NCI-H128 (cell line): Measurements from ENCODE around the gene GRM4.
A peak's percentile ranks its signal among the peaks of the same experiment; 100 is the strongest.

Experiments used
- DNase-seq: peaks from one replicate; lab custom pipeline; 2025; ENCODE audit not compliant: unreplicated experiment; lab: John Stamatoyannopoulos, UW

GRM4 gene

GRCh38 chr6:33999567-33999966, 146.3 kb downstream of the GRM4 start:
- no peak for DNase-seq

DNA sequence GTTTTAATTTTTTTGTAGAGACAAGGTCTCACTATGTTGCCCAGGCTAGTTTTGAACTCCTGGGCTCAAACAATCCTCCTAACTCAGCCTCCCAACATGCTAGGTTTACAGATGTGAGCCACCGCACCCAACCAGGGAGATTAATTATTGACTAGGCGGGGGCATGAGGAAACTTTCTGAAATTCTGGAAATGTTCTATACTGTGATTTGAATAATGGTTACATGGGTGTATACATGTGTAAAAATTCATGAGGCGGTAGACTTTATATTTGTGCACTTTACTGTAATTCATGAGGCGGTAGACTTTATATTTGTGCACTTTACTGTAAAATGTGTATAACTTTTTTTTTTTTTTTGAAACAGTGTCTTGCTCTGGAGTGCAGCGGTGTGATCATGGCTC, 147.2 kb downstream of the GRM4 start:
- no peak for DNase-seq

DNA sequence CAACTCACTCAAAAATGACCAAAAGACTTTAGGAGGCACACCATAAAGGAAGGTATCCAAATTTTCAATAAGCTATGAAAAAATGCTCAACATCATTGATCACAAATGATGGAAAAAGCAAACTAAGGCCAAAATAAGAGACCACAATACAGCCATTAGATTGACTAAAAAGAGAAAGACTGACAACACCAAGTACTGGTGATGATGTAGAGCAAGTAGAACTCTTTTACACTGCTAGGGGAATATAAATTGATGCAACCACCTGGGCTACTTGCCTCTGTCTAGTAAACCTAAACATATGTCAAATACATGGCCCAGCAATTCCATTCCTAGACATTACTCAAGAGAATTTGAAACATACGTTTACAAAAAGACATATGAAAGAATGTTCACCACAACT, 148.6 kb downstream of the GRM4 start:
- no peak for DNase-seq

DNA sequence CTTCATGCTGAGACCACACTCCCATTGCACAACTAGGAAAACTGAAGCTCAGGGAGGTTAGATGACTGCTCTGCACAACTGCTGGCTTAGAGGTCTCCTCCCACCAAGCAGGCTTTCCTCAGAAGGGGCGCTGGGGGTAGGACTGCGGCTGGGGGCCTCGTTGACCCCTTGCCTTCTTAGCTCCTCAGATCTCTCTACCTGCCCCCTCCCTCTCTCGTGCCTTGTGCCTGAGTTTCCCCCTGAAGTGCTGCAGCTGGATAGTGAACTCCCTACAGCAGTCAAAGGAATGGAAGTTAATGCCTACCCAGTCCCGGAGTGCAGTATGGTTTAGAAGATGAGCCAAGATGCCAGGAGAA, 149.8 kb downstream of the GRM4 start:
- no peak for DNase-seq

DNA sequence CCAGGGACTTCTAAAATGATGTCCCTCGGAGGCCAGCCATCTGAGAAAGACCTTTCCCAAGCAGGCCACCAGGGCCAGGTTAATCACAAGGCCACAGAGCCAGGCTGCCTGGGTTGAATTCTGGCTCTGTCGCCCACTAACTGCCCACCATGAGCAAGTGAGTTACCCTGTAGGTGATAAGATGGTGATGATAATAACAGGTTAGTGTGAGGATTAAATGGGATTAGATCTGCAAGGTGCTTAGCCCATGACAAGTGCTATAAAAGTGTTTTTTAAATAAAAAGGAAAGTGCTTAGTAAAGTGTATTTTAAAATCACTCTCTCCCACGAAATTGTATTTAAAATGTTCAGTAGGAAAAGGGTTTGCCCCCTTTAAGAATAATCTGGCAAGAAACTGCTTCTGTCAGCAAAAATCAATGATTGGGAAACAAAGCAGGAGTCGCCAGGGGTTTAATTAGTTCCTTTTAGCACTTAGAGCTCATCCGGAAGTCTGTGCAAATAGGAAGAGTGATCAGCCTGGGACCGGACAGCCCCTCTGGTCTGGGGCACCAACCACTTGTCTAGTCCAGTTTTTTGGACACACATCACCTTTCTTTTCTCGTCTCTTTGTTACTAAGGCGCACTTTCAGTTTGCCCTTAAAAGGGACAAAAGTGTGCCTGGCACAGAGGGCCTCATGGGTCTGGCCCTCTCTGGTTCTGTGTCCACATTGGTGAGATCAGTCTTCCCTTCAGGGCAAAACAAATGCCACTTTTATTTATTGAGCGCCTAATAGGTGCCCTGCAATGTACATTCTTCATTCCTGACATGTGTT, 150.4 kb downstream of the GRM4 start:
- DNase-seq = no peak

- no peak for DNase-seq
Measured at GRCh38 chr6:33994472-33995308, 151.2 kb downstream of the GRM4 start.

DNA sequence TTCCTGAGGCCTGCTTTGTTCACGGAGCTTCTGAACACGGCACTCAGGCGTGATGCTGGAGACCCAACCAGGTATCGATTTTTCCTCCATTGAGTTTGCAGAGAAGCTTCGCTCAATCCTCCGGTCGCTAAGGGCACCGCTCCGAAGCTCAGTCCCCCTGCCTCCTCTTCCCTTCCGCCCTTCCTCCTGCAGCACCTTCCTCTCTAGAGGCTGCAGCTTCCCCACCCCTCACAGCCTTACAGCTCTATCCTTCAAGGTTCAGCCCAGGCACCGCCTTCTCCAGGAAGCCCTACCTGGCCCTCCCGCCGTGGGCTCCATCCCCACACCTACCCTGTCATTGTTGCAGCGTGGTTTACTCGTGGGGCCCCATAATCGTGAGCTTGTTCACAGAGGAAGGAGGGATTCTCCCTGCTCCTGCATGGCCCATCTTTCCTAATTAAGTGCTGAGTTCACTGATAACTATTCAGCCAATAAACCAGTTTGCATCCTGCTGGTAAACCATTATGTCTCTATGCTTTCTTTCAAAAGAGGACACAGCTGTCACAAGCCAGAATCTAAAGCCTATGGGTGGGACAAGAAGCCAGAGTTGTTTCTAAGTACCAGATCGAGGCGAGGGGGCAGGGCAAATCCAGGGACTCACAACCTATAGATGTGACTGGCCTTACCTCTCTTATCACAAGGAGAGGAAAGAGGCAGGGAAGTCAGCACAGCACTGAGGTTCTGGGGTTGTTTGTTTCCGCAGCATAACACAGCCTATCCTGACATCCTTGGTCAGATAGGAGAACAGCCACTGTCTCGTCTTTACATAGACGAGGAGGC, 152.0 kb downstream of the GRM4 start:
- DNase-seq = no peak

- no peak for DNase-seq
Measured at GRCh38 chr6:33993091-33993490, 152.8 kb downstream of the GRM4 start.

DNA sequence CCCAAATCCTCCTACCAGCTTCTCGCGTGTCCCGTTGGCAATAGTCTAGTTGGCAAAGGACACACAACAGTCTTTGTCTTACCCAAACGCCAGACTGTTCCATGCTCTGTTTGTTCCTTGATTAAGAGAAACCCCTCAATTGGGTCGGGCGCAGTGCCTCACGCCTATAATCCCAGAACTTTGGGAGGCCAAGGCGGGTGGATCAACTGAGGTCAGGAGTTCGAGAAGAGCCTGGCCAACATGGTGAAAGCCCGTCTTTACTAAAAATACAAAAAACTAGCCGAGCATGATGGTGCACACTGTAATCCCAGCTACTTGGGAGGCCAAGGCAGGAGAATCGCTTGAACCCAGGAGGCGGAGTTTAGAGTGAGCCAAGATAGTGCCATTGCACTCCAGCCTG, 153.7 kb downstream of the GRM4 start:
- DNase-seq = no peak

DNA sequence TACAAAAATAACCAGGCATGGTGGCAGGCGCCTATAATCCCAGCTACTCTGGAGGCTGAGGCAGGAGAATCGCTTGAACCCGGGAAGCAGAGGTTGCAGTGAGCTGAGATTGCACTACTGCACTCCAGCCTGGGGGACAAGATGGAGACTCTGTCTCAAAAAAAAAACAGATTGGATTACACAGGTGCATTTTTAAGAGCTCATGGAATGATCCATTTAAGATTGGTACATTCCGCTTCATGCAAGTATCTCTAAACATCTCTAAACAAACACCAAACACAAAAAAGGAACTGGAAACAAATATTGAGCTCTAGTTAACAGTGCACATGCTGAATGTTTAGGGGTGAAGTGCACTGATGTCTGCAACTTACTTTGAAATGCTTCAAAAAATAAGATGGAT, 154.3 kb downstream of the GRM4 start:
- DNase-seq = no peak

- no peak for DNase-seq
Measured at GRCh38 chr6:33990061-33990541, 155.8 kb downstream of the GRM4 start.

DNA sequence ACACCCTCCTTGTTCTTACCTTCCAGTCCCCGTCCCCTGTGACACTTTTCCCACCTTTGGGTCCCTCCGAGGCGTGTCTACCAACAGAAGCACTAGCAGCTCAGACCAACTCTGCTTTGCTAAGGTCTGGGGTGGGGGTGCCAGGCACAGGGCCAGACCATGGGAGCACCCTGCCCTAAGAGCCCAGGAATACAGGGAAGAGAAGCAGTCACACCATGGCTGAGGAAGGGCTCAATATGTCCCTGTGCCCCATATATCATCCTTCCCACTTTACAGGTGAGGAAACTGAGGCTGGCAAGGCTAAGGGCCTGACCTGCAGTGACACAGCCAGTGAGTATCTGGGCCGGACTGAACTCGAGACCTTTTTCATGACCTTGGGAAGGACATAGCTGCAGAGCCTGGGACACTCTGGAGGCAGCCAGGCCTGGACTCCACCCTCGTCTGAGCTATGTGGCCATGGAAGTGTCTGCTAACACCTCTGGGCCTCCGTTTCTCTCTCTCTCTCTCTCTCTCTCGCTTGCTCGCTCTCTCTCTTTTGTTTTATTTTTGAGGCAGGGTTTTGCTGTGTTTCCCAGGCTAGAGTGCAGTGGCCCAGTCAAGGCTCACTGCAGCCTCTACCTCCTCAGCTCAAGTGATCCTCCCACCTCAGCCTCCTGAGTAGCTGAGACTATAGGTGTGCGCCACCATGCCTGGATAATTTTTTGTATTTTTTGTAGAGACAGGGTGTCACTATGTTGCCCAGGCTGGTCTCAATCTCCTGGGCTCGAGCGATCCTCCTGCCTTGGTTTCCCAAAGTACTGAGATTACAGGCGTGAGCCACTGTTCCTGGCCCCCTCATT, 156.7 kb downstream of the GRM4 start:
- no peak for DNase-seq

GRCh38 chr6:33988121-33989015, 157.5 kb downstream of the GRM4 start:
- peak; percentile 62 for DNase-seq

GRCh38 chr6:33987531-33988021, 158.3 kb downstream of the GRM4 start:
- no peak for DNase-seq

GRCh38 chr6:33985947-33986346, 159.9 kb downstream of the GRM4 start:
- DNase-seq = no peak

GRCh38 chr6:33985313-33985751, 160.6 kb downstream of the GRM4 start:
- DNase-seq = no peak

DNA sequence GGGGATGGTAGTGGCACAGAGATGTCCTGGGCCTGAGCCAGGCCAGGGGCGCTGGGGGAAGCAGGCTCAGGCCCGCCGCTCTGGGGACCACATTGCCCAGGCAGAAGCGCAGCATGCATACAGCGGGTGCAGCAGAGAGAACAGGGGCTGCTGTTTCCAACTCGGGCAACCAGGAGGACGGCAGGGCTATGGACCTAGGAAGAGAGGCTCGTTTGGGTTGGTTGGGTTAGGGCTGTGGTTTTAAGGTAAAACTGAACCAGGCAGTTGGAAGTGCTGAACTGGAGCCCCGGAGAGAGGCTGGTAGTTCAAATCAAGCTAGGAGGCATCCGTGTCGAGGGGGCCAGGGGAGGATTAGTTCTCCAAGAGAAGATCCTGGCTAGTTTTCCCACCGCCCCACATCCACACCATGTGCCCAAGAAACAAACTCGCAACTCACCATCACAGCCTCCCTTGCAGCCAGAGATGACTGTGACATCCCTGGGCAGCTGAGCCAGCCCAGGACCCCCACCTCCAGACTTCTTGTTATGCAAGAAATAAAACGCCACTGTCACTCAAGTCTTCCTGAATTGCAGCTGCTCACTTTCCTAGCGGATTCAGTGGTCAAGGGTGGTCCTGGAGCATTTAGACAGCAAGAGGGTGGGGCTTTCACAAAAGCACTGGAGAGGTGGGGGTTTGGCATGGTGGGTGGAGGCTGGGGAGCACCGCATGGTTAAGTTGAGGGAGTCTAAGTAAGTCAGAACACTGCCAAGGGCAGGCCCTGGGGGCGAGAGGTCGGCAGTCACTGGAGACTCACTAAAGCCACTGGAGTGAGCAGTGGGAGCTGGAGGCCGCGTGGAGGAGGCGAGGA, 161.2 kb downstream of the GRM4 start:
- DNase-seq = no peak

- DNase-seq = no peak
Measured at GRCh38 chr6:33983721-33984465, 162.0 kb downstream of the GRM4 start.
